GM12878 (cell line): ENCODE results near the gene BAG3. TPM values are rescaled to one million over a fixed set of nuclear protein-coding genes. Genes with fewer than 3 reads are reported as not detected.

ENCODE experiments used
- ATAC-seq: fragments of 200-7000 bp; cut with Tn5 transposase; 3 replicates; pipeline ENCODE4 v1.9.1; 2020; ENCODE audit warnings: mild to moderate bottlenecking, moderate library complexity
- BruUV-seq: library from RNA; stranded (reverse); fragments of 400-500 nt; replicated peaks from 2 replicates; lab custom pipeline; 2021; lab: Mats Ljungman, UMichigan
- CTCF ChIA-PET: fragments of 300-600 bp; sonication (Branson Sonifier 250); formaldehyde crosslinking; extraction: SDS; loops from one replicate; lab custom pipeline; 2021; ENCODE audit warnings: inconsistent platforms; lab: Yijun Ruan, JAX
- POLR2A ChIA-PET: fragments of 350-600 bp; formaldehyde crosslinking; extraction: SDS; loops from one replicate; lab custom pipeline; 2021; ENCODE audit warnings: inconsistent platforms; lab: Charles Lee
- RAD21 ChIA-PET: fragments of 300-600 bp; sonication (Branson Sonifier 250); formaldehyde crosslinking; loops from one replicate; lab custom pipeline; 2023; ENCODE audit warnings: antibody characterized with exemption; ENCODE audit not compliant: unreplicated experiment; lab: Charles Lee
- SMC1A ChIA-PET: fragments of 300-600 bp; sonication (Branson Sonifier 250); formaldehyde crosslinking; loops from one replicate; lab custom pipeline; 2023; ENCODE audit not compliant: unreplicated experiment, uncharacterized antibody; lab: Charles Lee
- DNase-seq: peaks from one replicate; pipeline ENCODE4 v3.0.0-alpha.2; 2011; ENCODE audit warnings: low read depth, low spot score
- FAIRE-seq: peaks from 3 replicates; lab custom pipeline; 2011; peaks lifted over from hg19 to GRCh38; lab: Jason Lieb, UNC
- H2AFZ ChIP-seq: 2 replicates; pipeline ENCODE4 v1.6.0; 2011; ENCODE audit warnings: low read depth, low read length, control low read depth; ENCODE audit not compliant: control insufficient read depth
- H3K27ac ChIP-seq: 2 replicates; pipeline ENCODE4 v1.5.1; 2011; ENCODE audit warnings: control low read depth; ENCODE audit not compliant: control insufficient read depth, insufficient read depth
- H3K27me3 ChIP-seq, 2 experiments: replicated peaks in 1 of 2; 2 replicates each; pipeline versions ENCODE4 v1.6.0 to v1.6.1; 2011; ENCODE audit warnings: low read length in 1 of 2; ENCODE audit not compliant: control insufficient read depth in 2 of 2, insufficient read depth in 2 of 2
- H3K36me3 ChIP-seq, 2 experiments: 2 replicates each; pipeline ENCODE4 v1.5.1; 2011; ENCODE audit warnings: low read length in 1 of 2; ENCODE audit not compliant: control insufficient read depth in 2 of 2, insufficient read depth in 2 of 2
- H3K4me1 ChIP-seq: 2 replicates; pipeline ENCODE4 v1.6.1; 2011; ENCODE audit warnings: mild to moderate bottlenecking, low read length, moderate library complexity, mixed read lengths; ENCODE audit not compliant: control insufficient read depth, insufficient read depth
- H3K4me2 ChIP-seq: 2 replicates; pipeline ENCODE4 v1.6.0; 2011; ENCODE audit warnings: control low read depth; ENCODE audit not compliant: control insufficient read depth, insufficient read depth
- H3K4me3 ChIP-seq: fragments of 200-600 bp; sonication (generic); 2 replicates; pipeline ENCODE4 v1.5.1; 2016
- H3K79me2 ChIP-seq: 2 replicates; pipeline ENCODE4 v1.6.0; 2011; ENCODE audit warnings: low read length; ENCODE audit not compliant: control insufficient read depth, insufficient read depth
- H3K9ac ChIP-seq: 2 replicates; pipeline ENCODE4 v1.8.0; 2011; ENCODE audit warnings: low read length, control low read depth, mixed read lengths; ENCODE audit not compliant: control insufficient read depth, insufficient read depth
- H3K9me3 ChIP-seq: replicated peaks from 3 replicates; pipeline ENCODE4 v1.5.1; 2011; ENCODE audit warnings: mild to moderate bottlenecking, low read length; ENCODE audit not compliant: control insufficient read depth, insufficient read depth
- H4K20me1 ChIP-seq: 2 replicates; pipeline ENCODE4 v1.6.0; 2011; ENCODE audit not compliant: control insufficient read depth, insufficient read depth
- ASH2L ChIP-seq: fragments of 300-600, 200-600 bp; sonication (generic); IDR thresholded peaks from 2 replicates; pipeline ENCODE4 v1.6.1; 2017; ENCODE audit warnings: low read depth, mild to moderate bottlenecking, borderline replicate concordance
- EED ChIP-seq: sonication (generic); IDR thresholded peaks from 2 replicates; pipeline ENCODE4 v1.6.1; 2016; ENCODE audit warnings: antibody characterized with exemption, low read depth
- HSF1 ChIP-seq: fragments of 150-350 bp; IDR thresholded peaks from 2 replicates; pipeline ENCODE4 v1.6.1; 2014; ENCODE audit warnings: mild to moderate bottlenecking, low read depth, low read length
- KDM1A ChIP-seq: fragments of 200-600 bp; sonication (generic); IDR thresholded peaks from 2 replicates; pipeline ENCODE4 v1.6.1; 2016; ENCODE audit warnings: borderline replicate concordance
- LARP7 ChIP-seq: fragments of 450-650 bp; IDR thresholded peaks from 2 replicates; pipeline ENCODE4 v1.6.1; 2017; ENCODE audit warnings: mild to moderate bottlenecking
- MEF2B ChIP-seq: fragments of 450-650 bp; IDR thresholded peaks from 2 replicates; pipeline ENCODE4 v1.6.1; 2018; ENCODE audit warnings: mild to moderate bottlenecking, moderate library complexity; ENCODE audit not compliant: partially characterized antibody, poor library complexity, severe bottlenecking
- NFYA ChIP-seq: IDR thresholded peaks from 2 replicates; pipeline ENCODE4 v1.6.1; 2011; ENCODE audit warnings: low read depth, mild to moderate bottlenecking, low read length, improper control_type of control experiment, borderline replicate concordance
- RAD51 ChIP-seq: fragments of 450-650 bp; IDR thresholded peaks from 2 replicates; pipeline ENCODE4 v1.6.1; 2016; ENCODE audit warnings: moderate library complexity, mild to moderate bottlenecking, inconsistent platforms
- SIX5 ChIP-seq: IDR thresholded peaks from 2 replicates; pipeline ENCODE4 v1.6.1; 2011; ENCODE audit warnings: mild to moderate bottlenecking, low read depth, low read length, moderate library complexity; ENCODE audit not compliant: severe bottlenecking
- SP1 ChIP-seq: IDR thresholded peaks from one replicate; pipeline ENCODE4 v1.6.1; 2011; ENCODE audit warnings: low read depth, low read length
- SREBF2 ChIP-seq: IDR thresholded peaks from 2 replicates; pipeline ENCODE4 v1.6.1; 2012; ENCODE audit warnings: mild to moderate bottlenecking, low read length
- STAT1 ChIP-seq: fragments of 450-650 bp; conservative IDR thresholded peaks from 2 replicates; pipeline ENCODE4 v1.6.1; 2014; ENCODE audit warnings: antibody characterized with exemption, mild to moderate bottlenecking
- STAT3 ChIP-seq: IDR thresholded peaks from 2 replicates; pipeline ENCODE4 v1.6.1; 2011; ENCODE audit warnings: low read depth, low read length, improper control_type of control experiment
- TAF1 ChIP-seq: IDR thresholded peaks from 2 replicates; pipeline ENCODE4 v1.6.1; 2011; ENCODE audit warnings: mild to moderate bottlenecking, low read depth, low read length, borderline replicate concordance
- TBL1XR1 ChIP-seq: IDR thresholded peaks from 2 replicates; pipeline ENCODE4 v1.6.1; 2012; ENCODE audit warnings: low read depth, low read length, improper control_type of control experiment
- ZNF384 ChIP-seq: IDR thresholded peaks from 2 replicates; pipeline ENCODE4 v1.6.1; 2012; ENCODE audit warnings: low read depth, mild to moderate bottlenecking, low read length, improper control_type of control experiment, borderline replicate concordance
- WGBS: methylation state at CpG from one replicate; pipeline ENCODE4 v1.1.6; 2016; ENCODE audit warnings: low lambda C conversion rate; ENCODE audit not compliant: insufficient replicate concordance, insufficient coverage; ENCODE audit errors: missing lambda C conversion rate; 5-methylcytosine and 5-hydroxymethylcytosine counted together
- in situ Hi-C: fragments of 300-500 bp; cut with MboI; formaldehyde crosslinking; loops from 9 replicates; pipeline ENCODE4 v1.14.3; 2018; ENCODE audit warnings: mixed read lengths
- intact Hi-C: fragments of 100-400 bp; cut with micrococcal nuclease; formaldehyde crosslinking; loops from one replicate; pipeline ENCODE4 v1.14.2; 2022; ENCODE audit not compliant: unreplicated experiment
- polyA plus RNA-seq, 11 experiments: library from polyadenylated mRNA; depleted of rRNA in 4 of 11; unstranded in 6 of 11; stranded (reverse) in 5 of 11; fragments of >200 nt; fragmentation: Nextera tagmentation in 4 of 11; fragmentation: Illumina TruSeq in 1 of 11; extraction: Ambion mirVana in 4 of 11; extraction: Trizol in 1 of 11; gene quantifications; 1 replicate in 1 of 11; 2 replicates in 10 of 11; pipeline versions ENCODE4 v1.2.1 to v1.2.3, GENCODE V29; 2011 to 2016; ENCODE audit warnings: inconsistent platforms in 2 of 11, missing spikeins in 2 of 11, low read depth in 1 of 11
- total RNA-seq, 4 experiments: library from RNA; depleted of rRNA in 3 of 4; stranded (reverse); fragments of >200 nt in 3 of 4; fragmentation: Illumina TruSeq in 1 of 4; extraction: Trizol in 1 of 4; gene quantifications; 2 replicates each; pipeline versions ENCODE4 v1.2.1 to v1.2.3, GENCODE V29; 2013 to 2021
- TF ChIP-seq, protein P1 (sequence below): fragments of 450-650 bp; IDR thresholded peaks from 2 replicates; pipeline ENCODE4 v1.6.1; 2017; ENCODE audit warnings: borderline replicate concordance

The BAG3 gene
- total and polyA plus RNA-seq, 10 of the 15 experiments (the other 5 are each of a cell fraction or from before 2014, with no cell fraction given), result 0.71 to 14.1 (median 4.3) TPM

GRCh38 chr10:119640384-119640783 lies 10.8 kb upstream of the BAG3 start:
- Histone ChIP-seq H3K36me3 (no peaks in the 10 kb centered on the region), H3K27me3 (no peaks in the 10 kb centered on the region), H2AFZ (no peak overlapping the region), H3K4me3 (no peak overlapping the region), H3K9ac (no peak overlapping the region), H3K4me1 (no peaks in the 10 kb centered on the region), H3K4me2 (no peak overlapping the region), H3K79me2 (no peaks in the 10 kb centered on the region), H3K9me3 (no peaks in the 10 kb centered on the region; the same call in 2 of the 3 replicates), H4K20me1 (no peaks in the 10 kb centered on the region), H3K27ac (no peak overlapping the region)
- TF ChIP-seq TAF1 (no peak), MEF2B (no peak), STAT1 (no peak), SP1 (no peak), SIX5 (no peak), ZNF384 (no peak), EED (no peak)
- BruUV-seq, result no TSS peak
- POLR2A ChIA-PET, result no interaction called here
- SMC1A ChIA-PET, result no interaction called here
- no peak for ATAC-seq
- DNase-seq, result no peak
- FAIRE-seq, result no peak
- RAD21 ChIA-PET, result no interaction called here
- CTCF ChIA-PET, result no interaction called here
- intact Hi-C loops, result no loop called here
- in situ Hi-C loops, result no loop called here
- 71% methylated on average over 6 of the region's 6 CpGs for WGBS

GRCh38 chr10:119640875-119641526 lies 10.2 kb upstream of the BAG3 start:
- no peaks in the 10 kb centered on the region for H3K79me2 ChIP-seq
- CTCF ChIA-PET, result no interaction called here
- H3K4me1 ChIP-seq, result no peaks in the 10 kb centered on the region
- BruUV-seq, result no TSS peak
- SMC1A ChIA-PET, result interaction anchor here (1.4 kb wide), 1 partner anchor 10 kb away, joined by 4 read pairs; the partner anchor contains the start of gene BAG3
- ATAC-seq (peak; percentile 30; the same call in 2 of the 3 replicates), FAIRE-seq (no peak), DNase-seq (no peak)
- H3K4me2 ChIP-seq, result no peak overlapping the region
- intact Hi-C loops, result no loop called here
- in situ Hi-C loops, result no loop called here
- no peak overlapping the region for H3K4me3 ChIP-seq
- H3K27me3 ChIP-seq, result no peaks in the 10 kb centered on the region
- H4K20me1 ChIP-seq, result no peaks in the 10 kb centered on the region
- H3K36me3 ChIP-seq, result no peaks in the 10 kb centered on the region
- 73% methylated on average over 8 of the region's 8 CpGs for WGBS
- H3K9me3 ChIP-seq, result no peaks in the 10 kb centered on the region; the same call in 2 of the 3 replicates
- no peak overlapping the region for H3K9ac ChIP-seq
- POLR2A ChIA-PET, result no interaction called here
- H2AFZ ChIP-seq, result no peak overlapping the region
- H3K27ac ChIP-seq, result no peak overlapping the region
- RAD21 ChIA-PET, result no interaction called here
- TF ChIP-seq, protein P1, sequence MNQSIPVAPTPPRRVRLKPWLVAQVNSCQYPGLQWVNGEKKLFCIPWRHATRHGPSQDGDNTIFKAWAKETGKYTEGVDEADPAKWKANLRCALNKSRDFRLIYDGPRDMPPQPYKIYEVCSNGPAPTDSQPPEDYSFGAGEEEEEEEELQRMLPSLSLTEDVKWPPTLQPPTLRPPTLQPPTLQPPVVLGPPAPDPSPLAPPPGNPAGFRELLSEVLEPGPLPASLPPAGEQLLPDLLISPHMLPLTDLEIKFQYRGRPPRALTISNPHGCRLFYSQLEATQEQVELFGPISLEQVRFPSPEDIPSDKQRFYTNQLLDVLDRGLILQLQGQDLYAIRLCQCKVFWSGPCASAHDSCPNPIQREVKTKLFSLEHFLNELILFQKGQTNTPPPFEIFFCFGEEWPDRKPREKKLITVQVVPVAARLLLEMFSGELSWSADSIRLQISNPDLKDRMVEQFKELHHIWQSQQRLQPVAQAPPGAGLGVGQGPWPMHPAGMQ, result no peak
- TF ChIP-seq STAT3 (no peak), TBL1XR1 (no peak), NFYA (no peak), ASH2L (no peak), RAD51 (no peak), LARP7 (no peak), KDM1A (no peak), HSF1 (no peak), SREBF2 (no peak)
